IPS-NIHi7 (cell line): Measurements from ENCODE around the gene ANKRD55.
"Not testable (repeated sequence)": the region's sequence is repeated elsewhere in the genome, so short reads cannot be mapped to it uniquely, and the experiment has no call there.

Experiments
- DNase-seq: peaks from one replicate; pipeline ENCODE4 v3.0.0; 2012; ENCODE audit warnings: mixed read lengths; ENCODE audit errors: extremely low spot score

The ANKRD55 gene

GRCh38 chr5:56253126-56253525, 20.0 kb upstream of the ANKRD55 start:
- DNase-seq: no peak

- no peak for DNase-seq
Observed at GRCh38 chr5:56251918-56252553, 18.9 kb upstream of the ANKRD55 start.

GRCh38 chr5:56251440-56251839, 18.3 kb upstream of the ANKRD55 start:
- no peak for DNase-seq

- no peak for DNase-seq
Observed at GRCh38 chr5:56250011-56250410, 16.9 kb upstream of the ANKRD55 start.

- not testable (repeated sequence) for DNase-seq
Observed at GRCh38 chr5:56249085-56249484, 16.0 kb upstream of the ANKRD55 start.

- no peak for DNase-seq
Observed at GRCh38 chr5:56247592-56247991, 14.5 kb upstream of the ANKRD55 start.

- DNase-seq: no peak
Observed at GRCh38 chr5:56246769-56247168, 13.6 kb upstream of the ANKRD55 start.

- no peak for DNase-seq
Observed at GRCh38 chr5:56245481-56245880, 12.4 kb upstream of the ANKRD55 start.

GRCh38 chr5:56244627-56245026, 11.5 kb upstream of the ANKRD55 start:
- no peak for DNase-seq

- DNase-seq: not testable (repeated sequence)
Observed at GRCh38 chr5:56242271-56242670, 9.1 kb upstream of the ANKRD55 start.

- DNase-seq: no peak
Observed at GRCh38 chr5:56232538-56232937, 592 bp downstream of the ANKRD55 start.

GRCh38 chr5:56230576-56230975, 2.6 kb downstream of the ANKRD55 start:
- no peak for DNase-seq

GRCh38 chr5:56229111-56229510, 4.0 kb downstream of the ANKRD55 start:
- DNase-seq: no peak

GRCh38 chr5:56228631-56229030, 4.5 kb downstream of the ANKRD55 start:
- no peak for DNase-seq

- DNase-seq: no peak
Observed at GRCh38 chr5:56227691-56228090, 5.4 kb downstream of the ANKRD55 start.

GRCh38 chr5:56223298-56223697, 9.8 kb downstream of the ANKRD55 start:
- DNase-seq: not testable (repeated sequence)

- not testable (repeated sequence) for DNase-seq
Observed at GRCh38 chr5:56221601-56222000, 11.5 kb downstream of the ANKRD55 start.

GRCh38 chr5:56215019-56215830, 17.9 kb downstream of the ANKRD55 start:
- DNase-seq: no peak

- not testable (repeated sequence) for DNase-seq
Observed at GRCh38 chr5:56213886-56214535, 19.1 kb downstream of the ANKRD55 start.

GRCh38 chr5:56212130-56212879, 20.8 kb downstream of the ANKRD55 start:
- DNase-seq: no peak

- DNase-seq: no peak
Observed at GRCh38 chr5:56211298-56211865, 21.7 kb downstream of the ANKRD55 start.

GRCh38 chr5:56208681-56209080, 24.4 kb downstream of the ANKRD55 start:
- DNase-seq: no peak
